ENCODE data around the gene ADCYAP1R1.

The ADCYAP1R1 gene

GRCh38 chr7:31093282-31093681 lies 41.2 kb downstream of the ADCYAP1R1 start:
- no peaks in the 10 kb centered on the region for H3K27me3 ChIP-seq (ENCODE audit: insufficient read depth, low read length)
- 91% methylated on average over 3 of the region's 3 CpGs for WGBS

GRCh38 chr7:31094271-31094670 lies 42.2 kb downstream of the ADCYAP1R1 start:
- Histone ChIP-seq H3K9me3 (ENCODE audit: insufficient read depth, low read depth, low read length) (no peaks in the 10 kb centered on the region), H3K4me1 (ENCODE audit: insufficient read depth, low read length) (no peaks in the 10 kb centered on the region), H3K27ac (ENCODE audit: low read depth, low read length) (no peak overlapping the region), H3K9ac (ENCODE audit: low read depth, low read length) (no peak overlapping the region), H3K36me3 (ENCODE audit: insufficient read depth, low read length) (no peaks in the 10 kb centered on the region), H3K27me3 (ENCODE audit: insufficient read depth, low read length) (no peaks in the 10 kb centered on the region), H3K4me3 (ENCODE audit: low read length) (no peak overlapping the region)
- WGBS = 90% methylated on average over 4 of the region's 4 CpGs

More at GRCh38 chr7:31093282-31093681, 41.2 kb downstream of the ADCYAP1R1 start:
- H3K9me3 ChIP-seq (ENCODE audit: insufficient read depth, low read depth, low read length) = no peaks in the 10 kb centered on the region
- H3K4me3 ChIP-seq (ENCODE audit: low read length) = no peak overlapping the region
- H3K27ac ChIP-seq (ENCODE audit: low read depth, low read length) = no peak overlapping the region
- H3K4me1 ChIP-seq (ENCODE audit: insufficient read depth, low read length) = no peaks in the 10 kb centered on the region
- H3K36me3 ChIP-seq (ENCODE audit: insufficient read depth, low read length) = no peaks in the 10 kb centered on the region
- no peak overlapping the region for H3K9ac ChIP-seq (ENCODE audit: low read depth, low read length)

GRCh38 chr7:31095286-31096197 lies 43.4 kb downstream of the ADCYAP1R1 start:
- no peak overlapping the region for H3K27ac ChIP-seq (ENCODE audit: low read depth, low read length)
- no peak overlapping the region for H3K9ac ChIP-seq (ENCODE audit: low read depth, low read length)
- no peaks in the 10 kb centered on the region for H3K27me3 ChIP-seq (ENCODE audit: insufficient read depth, low read length)
- H3K36me3 ChIP-seq (ENCODE audit: insufficient read depth, low read length) = no peaks in the 10 kb centered on the region
- WGBS = 87% methylated on average over 15 of the region's 15 CpGs
- no peaks in the 10 kb centered on the region for H3K4me1 ChIP-seq (ENCODE audit: insufficient read depth, low read length)
- no peaks in the 10 kb centered on the region for H3K9me3 ChIP-seq (ENCODE audit: insufficient read depth, low read depth, low read length)
- H3K4me3 ChIP-seq (ENCODE audit: low read length) = no peak overlapping the region

- no peak overlapping the region for H3K27ac ChIP-seq (ENCODE audit: low read depth, low read length)
- 79% methylated on average over 7 of the region's 8 CpGs for whole genome bisulfite sequencing
- H3K9ac ChIP-seq (ENCODE audit: low read depth, low read length) = no peak overlapping the region
- no peak overlapping the region for H3K4me3 ChIP-seq (ENCODE audit: low read length)
- no peaks in the 10 kb centered on the region for H3K4me1 ChIP-seq (ENCODE audit: insufficient read depth, low read length)
- H3K9me3 ChIP-seq (ENCODE audit: insufficient read depth, low read depth, low read length) = no peaks in the 10 kb centered on the region
- no peaks in the 10 kb centered on the region for H3K27me3 ChIP-seq (ENCODE audit: insufficient read depth, low read length)
- H3K36me3 ChIP-seq (ENCODE audit: insufficient read depth, low read length) = no peaks in the 10 kb centered on the region
Observed at GRCh38 chr7:31096198-31096876, 44.2 kb downstream of the ADCYAP1R1 start.

GRCh38 chr7:31096877-31097258 lies 44.8 kb downstream of the ADCYAP1R1 start:
- Histone ChIP-seq H3K9me3 (ENCODE audit: insufficient read depth, low read depth, low read length) (no peaks in the 10 kb centered on the region), H3K4me1 (ENCODE audit: insufficient read depth, low read length) (no peaks in the 10 kb centered on the region), H3K27ac (ENCODE audit: low read depth, low read length) (no peak overlapping the region), H3K27me3 (ENCODE audit: insufficient read depth, low read length) (no peaks in the 10 kb centered on the region), H3K36me3 (ENCODE audit: insufficient read depth, low read length) (no peaks in the 10 kb centered on the region), H3K4me3 (ENCODE audit: low read length) (no peak overlapping the region), H3K9ac (ENCODE audit: low read depth, low read length) (no peak overlapping the region)
- WGBS = 87% methylated on average over 6 of the region's 6 CpGs

- Histone ChIP-seq H3K27me3 (ENCODE audit: insufficient read depth, low read length) (no peaks in the 10 kb centered on the region), H3K4me3 (ENCODE audit: low read length) (no peak overlapping the region), H3K36me3 (ENCODE audit: insufficient read depth, low read length) (no peaks in the 10 kb centered on the region), H3K27ac (ENCODE audit: low read depth, low read length) (no peak overlapping the region), H3K4me1 (ENCODE audit: insufficient read depth, low read length) (no peaks in the 10 kb centered on the region), H3K9ac (ENCODE audit: low read depth, low read length) (no peak overlapping the region), H3K9me3 (ENCODE audit: insufficient read depth, low read depth, low read length) (no peaks in the 10 kb centered on the region)
- WGBS = 92% methylated on average over 5 of the region's 5 CpGs
Observed at GRCh38 chr7:31098642-31099360, 46.7 kb downstream of the ADCYAP1R1 start.

- Histone ChIP-seq H3K27ac (ENCODE audit: low read depth, low read length) (no peak overlapping the region), H3K9ac (ENCODE audit: low read depth, low read length) (no peak overlapping the region), H3K4me1 (ENCODE audit: insufficient read depth, low read length) (no peaks in the 10 kb centered on the region), H3K36me3 (ENCODE audit: insufficient read depth, low read length) (no peaks in the 10 kb centered on the region), H3K4me3 (ENCODE audit: low read length) (no peak overlapping the region), H3K9me3 (ENCODE audit: insufficient read depth, low read depth, low read length) (no peaks in the 10 kb centered on the region), H3K27me3 (ENCODE audit: insufficient read depth, low read length) (no peaks in the 10 kb centered on the region)
- 93% methylated on average over 20 of the region's 20 CpGs for WGBS
Observed at GRCh38 chr7:31099451-31100444, 47.6 kb downstream of the ADCYAP1R1 start.

GRCh38 chr7:31100445-31100844 lies 48.3 kb downstream of the ADCYAP1R1 start:
- no peaks in the 10 kb centered on the region for H3K4me1 ChIP-seq (ENCODE audit: insufficient read depth, low read length)
- H3K9me3 ChIP-seq (ENCODE audit: insufficient read depth, low read depth, low read length) = no peaks in the 10 kb centered on the region
- H3K27ac ChIP-seq (ENCODE audit: low read depth, low read length) = no peak overlapping the region
- H3K27me3 ChIP-seq (ENCODE audit: insufficient read depth, low read length) = no peaks in the 10 kb centered on the region
- H3K9ac ChIP-seq (ENCODE audit: low read depth, low read length) = no peak overlapping the region
- WGBS = 87% methylated on average over 2 of the region's 2 CpGs
- H3K4me3 ChIP-seq (ENCODE audit: low read length) = no peak overlapping the region
- no peaks in the 10 kb centered on the region for H3K36me3 ChIP-seq (ENCODE audit: insufficient read depth, low read length)

GRCh38 chr7:31100871-31101270 lies 48.8 kb downstream of the ADCYAP1R1 start:
- H3K4me3 ChIP-seq (ENCODE audit: low read length) = no peak overlapping the region
- H3K9me3 ChIP-seq (ENCODE audit: insufficient read depth, low read depth, low read length) = no peaks in the 10 kb centered on the region
- no peaks in the 10 kb centered on the region for H3K27me3 ChIP-seq (ENCODE audit: insufficient read depth, low read length)
- WGBS = 92% methylated on average over 3 of the region's 3 CpGs
- no peaks in the 10 kb centered on the region for H3K4me1 ChIP-seq (ENCODE audit: insufficient read depth, low read length)
- no peak overlapping the region for H3K27ac ChIP-seq (ENCODE audit: low read depth, low read length)
- no peak overlapping the region for H3K9ac ChIP-seq (ENCODE audit: low read depth, low read length)
- H3K36me3 ChIP-seq (ENCODE audit: insufficient read depth, low read length) = no peaks in the 10 kb centered on the region

- WGBS = 90% methylated on average over 5 of the region's 5 CpGs
- H3K9ac ChIP-seq (ENCODE audit: low read depth, low read length) = no peak overlapping the region
- H3K9me3 ChIP-seq (ENCODE audit: insufficient read depth, low read depth, low read length) = no peaks in the 10 kb centered on the region
- no peaks in the 10 kb centered on the region for H3K36me3 ChIP-seq (ENCODE audit: insufficient read depth, low read length)
- H3K27ac ChIP-seq (ENCODE audit: low read depth, low read length) = no peak overlapping the region
- H3K4me3 ChIP-seq (ENCODE audit: low read length) = no peak overlapping the region
- no peaks in the 10 kb centered on the region for H3K27me3 ChIP-seq (ENCODE audit: insufficient read depth, low read length)
- H3K4me1 ChIP-seq (ENCODE audit: insufficient read depth, low read length) = no peaks in the 10 kb centered on the region
Observed at GRCh38 chr7:31101544-31101943, 49.4 kb downstream of the ADCYAP1R1 start.

Measured in HUES64 (cell line).